Stimulated activated CD4-positive, alpha-beta T cell treated with anti-CD3 and anti-CD28 coated beads, Interleukin-1b, Interleukin-23, amount 100 ng/mL, for 24 hours (primary cell): ENCODE measurements around the gene CCSER1.
"Not testable (repeated sequence)": the region's sequence is repeated elsewhere in the genome, so short reads cannot be mapped to it uniquely, and the experiment has no call there.

Source experiments
- DNase-seq, 4 experiments: peaks; one replicate each; pipeline ENCODE4 v3.0.0-alpha.2; 2020; ENCODE audit warnings: low read depth in 4 of 4, low spot score in 1 of 4

CCSER1 gene

GRCh38 chr4:91326167-91326566, 1199.0 kb downstream of the CCSER1 start:
- not testable (repeated sequence) for DNase-seq

- no peak for DNase-seq
Measured at GRCh38 chr4:91330555-91331137, 1203.5 kb downstream of the CCSER1 start.

DNA sequence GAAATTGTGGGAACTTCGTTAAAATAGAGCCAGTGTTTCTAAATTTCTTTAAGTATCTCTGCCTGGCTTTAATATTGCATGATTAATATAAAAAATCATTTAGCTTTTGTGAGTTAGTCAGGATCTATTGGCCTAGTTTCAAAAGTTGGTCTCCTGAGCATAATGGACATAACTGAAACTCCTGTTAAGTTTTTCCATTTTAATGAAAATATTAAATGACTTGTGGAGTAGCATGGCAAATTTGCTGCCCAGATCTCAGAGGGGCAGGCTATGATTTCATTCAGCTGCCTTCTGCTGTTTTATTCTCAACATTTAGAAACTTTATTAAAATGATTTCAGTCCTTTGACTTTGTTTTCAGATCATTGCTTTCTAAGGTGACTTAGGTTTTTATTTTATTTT, 1213.6 kb downstream of the CCSER1 start:
- no peak for DNase-seq

DNA sequence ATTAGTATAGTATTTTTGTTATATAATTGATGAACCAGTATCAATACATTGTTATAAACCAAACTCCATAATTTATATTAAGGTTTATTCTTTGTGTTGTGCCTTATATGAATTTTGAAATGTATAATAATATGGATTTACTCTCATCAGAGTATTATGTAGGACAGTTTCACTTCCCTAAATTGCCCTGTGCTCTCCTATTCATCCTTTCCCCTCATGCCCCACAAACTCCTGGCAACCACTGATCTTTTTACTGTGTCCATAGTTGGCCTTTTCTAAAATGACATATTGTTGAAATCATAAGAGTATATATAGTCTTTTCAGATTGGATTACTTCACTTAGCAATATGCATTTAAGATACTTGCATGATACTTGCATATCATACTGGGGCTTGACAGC, 1218.4 kb downstream of the CCSER1 start:
- DNase-seq = no peak

DNA sequence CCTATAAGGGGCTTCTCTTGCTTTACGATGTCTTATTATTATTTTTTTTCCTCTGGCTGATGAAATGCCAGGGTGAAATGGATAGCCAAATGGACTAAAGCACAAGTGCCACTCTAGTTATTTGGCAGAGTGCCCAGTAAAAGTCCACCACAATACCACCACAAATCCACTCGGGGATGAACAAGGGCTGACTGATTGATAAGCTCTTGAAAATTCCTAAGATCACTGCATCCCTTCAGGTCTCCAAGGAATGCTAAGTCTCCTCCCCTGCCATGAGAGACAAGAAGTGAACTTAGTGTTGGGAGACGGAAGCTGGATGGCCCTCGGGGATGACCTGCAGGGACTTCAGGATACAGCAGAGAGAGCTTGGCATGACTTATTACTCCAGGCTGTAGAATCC, 1229.3 kb downstream of the CCSER1 start:
- DNase-seq = not testable (repeated sequence)

GRCh38 chr4:91358016-91358415, 1230.8 kb downstream of the CCSER1 start:
- not testable (repeated sequence) for DNase-seq

- not testable (repeated sequence) for DNase-seq
Measured at GRCh38 chr4:91358621-91359020, 1231.4 kb downstream of the CCSER1 start.

DNA sequence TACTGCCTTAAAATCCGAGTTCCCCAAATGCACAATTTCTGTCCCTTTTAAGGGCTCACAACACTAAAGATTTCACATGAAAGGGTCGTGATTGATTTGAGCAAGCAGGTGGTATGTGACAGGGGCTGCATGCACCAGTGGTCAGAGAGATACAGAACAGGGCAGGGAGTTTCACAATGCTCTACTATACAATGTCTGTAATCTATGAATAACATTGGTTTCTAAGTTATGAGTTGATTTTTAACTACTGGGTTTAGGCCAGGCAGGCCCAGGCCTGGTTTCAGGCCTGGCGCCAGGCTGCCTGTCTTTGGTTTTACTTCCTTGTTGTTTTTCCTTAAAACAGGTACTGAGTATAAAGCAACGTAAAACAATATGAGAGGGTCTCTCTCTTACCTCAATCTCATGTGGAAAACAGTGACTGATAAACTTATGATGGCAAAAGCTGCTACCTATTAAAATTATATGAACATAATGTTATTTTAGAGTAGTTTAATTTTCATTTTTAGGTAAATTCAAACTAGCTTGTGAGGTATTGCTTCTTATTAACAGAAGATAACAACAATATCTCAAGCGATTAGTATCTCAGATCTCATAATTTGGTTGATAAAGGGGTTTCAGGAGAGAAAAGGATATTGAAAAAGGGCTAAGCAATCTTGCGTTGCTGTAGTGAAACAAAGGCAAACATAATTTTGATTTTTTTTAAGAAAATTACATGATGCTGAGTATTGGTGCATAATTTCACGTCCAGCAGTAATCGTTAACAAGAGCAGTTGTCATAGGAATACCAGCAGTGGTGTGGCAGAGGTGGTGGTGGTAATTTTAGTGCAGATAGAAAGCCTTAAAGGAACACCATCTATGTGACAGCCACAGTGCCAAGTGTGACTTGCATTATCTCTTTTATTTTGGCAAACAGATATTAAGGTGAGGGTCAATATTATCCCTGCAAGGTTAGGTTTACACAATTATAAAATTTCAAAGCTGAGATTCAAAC, 1232.1 kb downstream of the CCSER1 start:
- DNase-seq = no peak

GRCh38 chr4:91362125-91362524, 1234.9 kb downstream of the CCSER1 start:
- DNase-seq = no peak

GRCh38 chr4:91366554-91366953, 1239.4 kb downstream of the CCSER1 start:
- no peak for DNase-seq

DNA sequence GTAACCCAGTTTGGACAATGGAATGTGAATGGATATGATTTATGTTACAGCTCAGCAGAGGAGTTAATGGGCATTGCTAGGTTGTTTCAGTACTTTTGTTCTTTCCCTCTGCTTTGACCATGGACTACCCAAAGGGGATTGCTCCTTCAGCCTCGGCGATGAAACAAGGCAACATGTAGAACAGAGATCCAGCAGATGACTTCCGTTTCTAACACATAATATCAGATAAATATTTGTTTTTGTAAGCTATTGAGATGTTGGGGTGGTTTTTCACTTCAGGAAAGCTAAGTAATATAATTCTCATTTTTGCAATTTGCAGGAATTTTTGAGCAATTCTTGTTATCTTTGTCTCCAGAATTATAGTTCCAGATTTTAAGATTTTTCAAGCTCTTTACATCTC, 1241.9 kb downstream of the CCSER1 start:
- DNase-seq = no peak

GRCh38 chr4:91373546-91373945, 1246.4 kb downstream of the CCSER1 start:
- DNase-seq = no peak

DNA sequence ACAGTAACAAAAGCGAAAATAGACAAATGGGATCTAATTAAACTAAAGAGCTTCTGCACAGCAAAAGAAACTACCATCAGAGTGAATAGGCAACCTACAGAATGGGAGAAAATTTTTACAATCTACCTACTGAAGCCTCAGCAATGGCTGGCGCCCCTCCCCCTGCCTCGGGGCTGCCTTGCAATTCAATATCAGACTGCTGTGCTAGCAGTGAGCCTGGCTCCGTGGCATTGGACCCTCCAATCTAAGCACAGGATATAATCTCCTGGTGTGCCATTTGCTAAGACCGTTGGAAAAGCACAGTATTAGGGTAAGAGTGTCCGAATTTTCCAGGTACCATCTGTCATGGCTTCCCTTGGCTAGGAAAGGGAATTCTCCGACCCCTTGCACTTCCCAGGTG, 1278.2 kb downstream of the CCSER1 start:
- not testable (repeated sequence) for DNase-seq

DNA sequence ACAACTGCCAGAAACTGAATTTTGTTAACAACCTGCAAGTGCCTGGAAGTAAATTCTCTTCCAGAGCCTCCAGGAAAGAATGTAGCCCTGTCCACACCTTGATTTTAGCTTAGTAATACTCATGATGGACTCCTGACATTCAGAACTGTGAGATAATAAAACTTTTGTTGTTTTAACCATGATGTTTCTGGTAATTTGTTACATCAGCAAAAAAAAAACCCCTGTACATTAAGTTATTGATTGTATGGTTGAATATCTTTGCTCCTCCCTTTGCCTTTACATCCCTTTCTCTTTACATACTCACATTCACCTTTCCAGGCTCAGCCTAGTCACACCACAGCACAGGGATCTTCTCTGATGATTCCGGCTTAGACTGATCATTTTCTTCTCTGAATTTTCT, 1294.8 kb downstream of the CCSER1 start:
- no peak for DNase-seq

DNA sequence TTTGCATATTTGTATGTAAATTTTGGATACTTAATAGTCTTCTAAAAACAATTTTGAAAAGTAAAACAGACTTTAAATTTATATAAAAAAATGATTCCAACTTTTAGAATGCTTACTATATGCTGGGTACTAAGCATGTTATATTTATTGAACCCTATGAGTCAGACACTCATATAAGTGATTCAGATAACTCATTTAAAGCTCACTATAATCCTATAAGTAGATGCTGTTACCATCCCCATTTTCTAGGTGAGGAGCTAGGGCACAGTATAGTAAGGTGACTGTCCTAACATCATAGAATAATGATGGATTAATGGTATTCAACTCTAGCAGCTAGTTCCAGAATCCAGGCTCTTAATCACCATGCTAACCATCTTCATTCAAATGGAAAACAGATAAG, 1299.5 kb downstream of the CCSER1 start:
- DNase-seq = no peak

GRCh38 chr4:91427171-91427570, 1300.0 kb downstream of the CCSER1 start:
- no peak for DNase-seq

DNA sequence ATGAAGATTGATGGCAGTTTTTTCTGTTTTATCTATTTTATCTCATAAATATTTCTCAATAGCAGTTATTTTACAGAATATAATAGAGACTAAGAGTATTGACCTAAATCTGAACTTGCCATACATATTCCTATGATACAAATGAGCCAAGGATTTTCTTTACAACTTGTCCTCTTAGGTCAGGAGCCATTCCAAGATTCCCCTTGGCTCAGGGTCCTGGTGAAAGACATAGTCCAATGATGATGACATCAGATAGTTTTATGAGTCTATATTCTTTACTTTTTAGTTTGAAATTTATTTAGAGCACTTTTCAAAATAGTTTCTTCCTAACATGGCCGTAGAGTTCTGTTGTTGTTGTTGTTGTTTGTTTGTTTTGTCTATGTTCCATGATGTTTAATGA, 1307.4 kb downstream of the CCSER1 start:
- no peak for DNase-seq

DNA sequence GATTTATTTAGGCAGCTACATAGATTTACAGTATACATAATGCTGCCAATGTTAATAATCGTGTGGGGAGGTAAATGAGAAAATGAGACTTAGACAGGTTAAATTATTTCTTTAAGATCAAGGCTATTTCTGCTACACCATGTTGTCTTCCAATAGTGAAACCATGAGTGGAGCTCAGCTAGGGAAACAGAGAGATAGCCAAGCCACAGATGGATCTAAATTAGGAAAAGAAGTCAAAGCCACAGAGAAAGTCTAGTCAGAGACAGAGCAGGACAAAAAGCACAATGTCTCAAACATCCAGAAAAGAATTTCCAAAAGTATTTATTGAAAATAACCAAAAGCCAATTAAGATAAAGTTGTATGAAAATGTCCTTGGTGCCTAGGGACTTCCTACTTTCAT, 1309.4 kb downstream of the CCSER1 start:
- DNase-seq = no peak

- DNase-seq = no peak
Measured at GRCh38 chr4:91447168-91447567, 1320.0 kb downstream of the CCSER1 start.

DNA sequence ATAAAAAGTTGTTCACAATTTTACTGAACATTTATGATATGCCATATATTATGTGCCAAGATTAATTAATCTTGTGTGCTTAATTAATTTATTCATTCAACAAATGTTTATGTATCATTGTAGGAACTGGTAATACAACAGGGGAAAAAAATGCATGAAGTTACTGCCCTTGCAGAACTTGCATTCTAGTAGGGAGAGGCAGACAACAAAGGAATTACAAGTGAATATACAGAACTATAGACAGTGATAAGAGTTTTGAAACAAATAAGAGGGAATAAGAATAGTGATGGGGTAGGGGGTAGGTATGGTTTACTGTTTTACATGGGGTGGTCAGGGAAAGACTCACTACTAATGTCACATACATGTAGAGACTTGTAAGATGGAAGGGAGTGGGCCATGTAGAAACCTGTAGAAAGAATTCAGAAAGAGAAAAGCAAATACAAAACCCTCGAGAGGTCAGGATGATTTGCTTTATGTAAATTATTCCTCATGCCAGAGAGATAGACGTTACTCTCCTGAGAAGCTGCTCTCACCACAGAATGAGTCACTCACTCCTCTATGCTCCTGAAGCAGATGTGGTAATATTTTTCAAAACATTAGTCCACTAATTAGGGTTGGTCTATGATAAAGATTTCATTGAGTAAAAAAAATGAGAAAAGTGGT, 1321.6 kb downstream of the CCSER1 start:
- no peak for DNase-seq

- DNase-seq = no peak
Measured at GRCh38 chr4:91454111-91454510, 1326.9 kb downstream of the CCSER1 start.

DNA sequence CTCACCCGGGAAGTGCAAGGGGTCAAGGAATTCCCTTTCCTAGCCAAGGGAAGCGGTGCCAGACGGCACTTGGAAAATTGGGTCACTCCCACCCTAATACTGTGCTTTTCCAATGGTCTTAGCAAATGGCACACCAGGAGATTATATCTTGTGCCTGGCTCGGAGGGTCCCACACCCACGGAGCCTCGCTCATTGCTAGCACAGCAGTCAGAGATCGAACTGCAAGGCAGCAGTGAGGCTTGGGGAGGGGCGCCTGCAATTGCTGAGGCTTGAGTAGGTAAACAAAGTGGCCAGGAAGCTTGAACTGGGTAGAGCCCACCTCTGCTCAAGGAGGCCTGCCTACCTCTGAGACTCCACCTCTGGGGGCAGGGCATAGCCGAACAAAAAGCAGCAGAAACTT, 1335.4 kb downstream of the CCSER1 start:
- not testable (repeated sequence) for DNase-seq
